Activated CD8-positive, alpha-beta memory T cell treated with anti-CD3 and anti-CD28 coated beads, Interleukin-2, amount 10 ng/mL, durations not matched to agents 7 days and 5 days (primary cell): Measurements from ENCODE around the gene KLRC3. TPM values are rescaled to one million over a fixed set of nuclear protein-coding genes. Genes with fewer than 3 reads are reported as not detected.
"Not testable (repeated sequence)": the region's sequence is repeated elsewhere in the genome, so short reads cannot be mapped to it uniquely, and the experiment has no call there.

ENCODE experiments used
- ATAC-seq: fragments of 150-1000 bp; cut with Tn5 transposase; one replicate; pipeline ENCODE4 v1.10.0; 2021; ENCODE audit warnings: moderate library complexity
- CTCF ChIA-PET: fragments of 350-600 bp; sonication (Branson Sonifier 250); formaldehyde crosslinking; loops from one replicate; lab custom pipeline; 2021; ENCODE audit warnings: antibody characterized with exemption; lab: Charles Lee
- DNase-seq: peaks from one replicate; pipeline ENCODE4 v3.0.0-alpha.2; 2020
- H3K27ac Mint-ChIP-seq: one replicate; pipeline ENCODE4 v1.8.0; 2021; ENCODE audit warnings: mild to moderate bottlenecking, mixed read lengths
- H3K27me3 Mint-ChIP-seq: one replicate; pipeline ENCODE4 v1.8.0; 2021; ENCODE audit warnings: mixed read lengths
- H3K36me3 Mint-ChIP-seq: one replicate; pipeline ENCODE4 v1.8.0; 2021; ENCODE audit warnings: mild to moderate bottlenecking, mixed read lengths
- H3K4me1 Mint-ChIP-seq: one replicate; pipeline ENCODE4 v1.8.0; 2021; ENCODE audit warnings: mixed read lengths
- H3K4me3 Mint-ChIP-seq: one replicate; pipeline ENCODE4 v1.8.0; 2021; ENCODE audit warnings: mild to moderate bottlenecking, moderate library complexity, mixed read lengths
- H3K9me3 Mint-ChIP-seq: one replicate; pipeline ENCODE4 v1.8.0; 2022; ENCODE audit warnings: low read depth, mixed read lengths
- total RNA-seq, 2 experiments: library from RNA; stranded (reverse); gene quantifications; one replicate each; pipeline ENCODE4 v1.2.3, GENCODE V29; 2021

KLRC3 gene
- total RNA-seq, 2 experiments from 2014 or later, result 6.2 to 9.9 TPM

DNA sequence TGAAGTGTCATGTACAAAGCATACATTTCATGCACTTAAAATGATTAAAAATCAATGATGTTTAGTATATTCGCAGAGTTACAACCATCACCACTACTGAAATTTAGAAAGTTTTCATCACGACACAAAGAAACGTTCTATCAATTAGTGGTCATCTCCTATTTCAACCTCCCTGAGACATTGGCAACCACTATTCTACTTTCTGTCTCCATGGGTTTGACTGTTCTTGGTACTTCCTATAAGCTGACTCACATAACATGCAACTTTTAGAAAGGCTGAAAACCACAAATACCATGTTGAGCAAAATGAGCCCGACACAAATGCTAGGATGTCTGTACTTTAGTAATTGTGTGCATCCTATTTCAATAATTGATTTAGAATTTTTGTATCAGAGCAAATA is 10.2 kb upstream of the KLRC3 start:
- peak; percentile 96 for ATAC-seq
- H3K27ac Mint-ChIP-seq, H3K27me3 Mint-ChIP-seq, H3K9me3 Mint-ChIP-seq, H3K4me3 Mint-ChIP-seq, DNase-seq, H3K4me1 Mint-ChIP-seq, H3K36me3 Mint-ChIP-seq: not testable (repeated sequence)
- CTCF ChIA-PET, result interaction anchor here (1.4 kb wide), 1 partner anchor 19 kb away, joined by 3 read pairs; no protein-coding TSS in a partner anchor

DNA sequence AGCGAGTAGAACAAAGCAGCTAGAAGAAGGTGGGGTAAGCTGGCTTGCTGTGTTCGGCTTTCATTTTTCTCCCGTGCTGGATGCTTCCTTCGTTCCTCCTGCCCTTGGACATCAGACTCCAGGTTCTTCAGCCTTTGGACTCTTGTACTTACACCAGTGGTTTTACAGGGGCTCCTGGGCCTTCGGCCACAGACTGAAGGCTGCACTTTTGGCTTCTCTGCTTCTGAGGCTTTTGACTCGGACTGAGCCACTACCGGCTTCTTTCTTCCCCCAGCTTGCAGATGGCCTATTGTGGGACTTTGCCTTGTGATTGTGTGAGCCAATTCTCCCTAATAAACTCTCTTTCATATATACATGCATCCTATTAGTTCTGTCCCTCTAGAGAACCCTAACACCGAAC is 5.5 kb upstream of the KLRC3 start:
- H3K36me3 Mint-ChIP-seq, CTCF ChIA-PET, H3K9me3 Mint-ChIP-seq, DNase-seq, H3K4me1 Mint-ChIP-seq, H3K27me3 Mint-ChIP-seq, H3K4me3 Mint-ChIP-seq, ATAC-seq, H3K27ac Mint-ChIP-seq: not testable (repeated sequence)

DNA sequence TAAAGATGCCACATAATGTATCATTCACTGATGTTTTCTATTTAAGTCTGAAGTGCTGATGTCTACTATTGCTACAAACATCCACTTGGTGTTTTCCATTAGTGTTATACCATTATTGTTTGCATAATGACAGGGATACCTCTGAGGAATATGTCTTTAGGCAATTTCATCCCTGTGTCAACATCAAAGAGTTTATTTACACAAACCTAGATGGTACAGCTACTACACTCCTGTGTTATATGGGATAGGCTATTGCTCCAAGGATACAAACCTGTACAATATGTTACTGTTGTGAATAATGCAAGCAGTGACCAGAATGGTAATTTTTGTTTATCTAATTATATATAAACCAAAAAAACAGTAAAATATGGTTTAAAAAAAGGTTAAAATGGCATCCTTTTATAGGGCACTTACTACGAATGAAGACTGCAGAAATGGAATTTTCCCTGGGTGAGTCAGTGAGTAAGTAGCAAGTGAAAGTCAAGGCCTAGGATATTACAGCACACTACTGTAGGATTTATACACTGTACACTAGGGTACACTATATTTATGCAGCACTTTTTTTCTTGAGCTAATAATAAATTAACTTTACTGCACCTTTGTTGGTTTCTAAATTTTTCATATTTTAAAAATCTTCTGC is 4.0 kb upstream of the KLRC3 start:
- H3K4me1 Mint-ChIP-seq, H3K27me3 Mint-ChIP-seq, DNase-seq, H3K36me3 Mint-ChIP-seq, H3K27ac Mint-ChIP-seq, ATAC-seq, H3K9me3 Mint-ChIP-seq, H3K4me3 Mint-ChIP-seq, CTCF ChIA-PET: not testable (repeated sequence)

DNA sequence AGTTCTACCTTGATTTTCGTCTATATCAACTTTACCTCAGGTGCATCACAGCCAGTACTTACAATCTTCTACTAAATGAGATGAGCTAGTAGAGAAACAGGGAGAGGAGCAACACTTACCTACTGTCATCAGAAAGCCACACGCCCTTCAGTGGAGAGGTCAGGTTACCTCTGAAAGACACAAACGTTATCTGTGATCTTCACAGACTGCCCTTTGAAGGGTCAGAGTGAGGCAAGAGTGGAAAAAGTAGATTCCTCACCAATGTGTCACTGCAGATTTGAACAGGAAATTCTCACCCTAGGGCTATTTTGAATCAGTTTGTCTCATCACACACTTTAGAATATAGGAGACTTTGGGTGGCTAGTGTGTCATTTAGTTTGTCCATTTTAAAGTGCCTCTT is 1.8 kb upstream of the KLRC3 start:
- H3K4me3 Mint-ChIP-seq, DNase-seq, H3K27ac Mint-ChIP-seq, H3K4me1 Mint-ChIP-seq, CTCF ChIA-PET, H3K36me3 Mint-ChIP-seq, H3K9me3 Mint-ChIP-seq, H3K27me3 Mint-ChIP-seq: not testable (repeated sequence)
- peak; percentile 70 for ATAC-seq

DNA sequence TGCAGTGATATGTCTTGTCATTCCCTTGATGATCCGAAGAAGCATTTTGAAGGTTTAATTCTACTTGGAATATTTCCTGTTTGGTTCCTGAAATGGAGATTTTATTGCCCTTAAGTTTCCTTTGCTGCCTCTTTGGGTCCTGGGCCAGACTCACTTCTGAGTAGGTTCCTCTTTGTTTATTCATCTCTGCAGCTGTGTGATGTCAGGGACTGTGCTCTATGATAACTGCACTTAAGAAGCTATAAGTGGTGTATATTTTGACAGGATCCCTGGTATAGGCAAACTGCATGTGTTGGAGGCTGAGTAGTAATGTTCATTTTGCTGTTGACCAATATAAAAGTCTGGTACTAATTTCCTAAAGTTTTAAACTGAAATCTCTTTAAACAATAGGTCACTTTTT is 11.0 kb downstream of the KLRC3 start, which contains the start of gene KLRC4:
KLRC4 (minus strand) TSS at position 366 of the 400 bp plus-strand sequence; CDS start at position 184, 182 bp downstream.
- CTCF ChIA-PET, result no interaction called here
- H3K27me3 Mint-ChIP-seq, result no peaks in the 10 kb centered on the region
- ATAC-seq, result peak; percentile 73
- peak within 1 kb of the TSS; percentile 88 for H3K27ac Mint-ChIP-seq
- peaks cover 51% of the 10 kb centered on the region for H3K36me3 Mint-ChIP-seq
- H3K4me3 Mint-ChIP-seq, result peak within 1 kb of the TSS; percentile 84
- peaks cover 32% of the 10 kb centered on the region for H3K4me1 Mint-ChIP-seq
- peak; percentile 67 for DNase-seq
- H3K9me3 Mint-ChIP-seq, result no peaks in the 10 kb centered on the region

DNA sequence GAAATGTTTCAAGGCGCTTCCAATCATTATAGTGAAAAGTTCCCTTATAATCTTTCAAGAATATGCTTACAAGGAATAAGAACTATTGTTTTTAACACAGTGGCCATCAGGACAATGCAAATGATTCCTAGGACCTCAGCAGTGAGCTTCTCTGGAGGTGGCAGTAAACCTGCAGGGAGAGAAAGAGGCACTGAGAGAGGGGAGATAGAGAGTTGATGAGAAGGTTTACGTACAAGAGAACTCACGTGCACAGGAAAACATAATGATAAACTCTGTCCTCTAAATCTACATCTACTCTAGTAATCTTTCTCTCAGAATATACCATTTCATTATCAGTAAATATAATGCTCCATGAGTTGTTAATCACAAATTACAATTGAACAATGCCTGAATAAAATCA is 11.6 kb downstream of the KLRC3 start:
- Mint-ChIP-seq H3K36me3 (peaks cover 52% of the 10 kb centered on the region), H3K4me3 (peak overlapping the region; percentile 84), H3K9me3 (no peaks in the 10 kb centered on the region), H3K4me1 (peaks cover 35% of the 10 kb centered on the region), H3K27ac (peak overlapping the region; percentile 88), H3K27me3 (no peaks in the 10 kb centered on the region)
- ATAC-seq (no peak), DNase-seq (no peak)
- CTCF ChIA-PET, result no interaction called here

DNA sequence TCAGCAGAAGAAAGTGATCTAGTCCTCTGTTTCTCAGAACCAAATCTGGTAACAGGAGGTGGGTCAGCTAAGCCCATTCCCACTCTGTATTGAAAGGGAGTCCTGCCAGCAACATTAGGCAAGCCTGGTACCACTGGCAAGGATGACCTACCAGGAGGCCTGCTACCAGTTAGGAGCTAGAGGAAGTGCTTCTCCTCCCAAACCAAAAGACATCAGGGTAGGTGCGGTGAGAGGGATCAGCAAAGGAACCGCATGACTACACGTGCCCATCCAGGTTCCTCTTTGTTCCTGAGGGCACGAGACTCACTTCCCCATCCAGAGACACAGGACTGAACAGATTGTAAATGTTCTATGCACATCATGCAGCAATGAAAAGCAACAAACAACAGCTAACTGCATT is 13.7 kb downstream of the KLRC3 start:
- DNase-seq, result peak; percentile 61
- Mint-ChIP-seq H3K27ac (peak overlapping the region; percentile 92), H3K27me3 (no peaks in the 10 kb centered on the region), H3K36me3 (peaks cover 52% of the 10 kb centered on the region), H3K9me3 (no peaks in the 10 kb centered on the region), H3K4me3 (peak overlapping the region; percentile 84), H3K4me1 (peaks cover 42% of the 10 kb centered on the region)
- CTCF ChIA-PET, result interaction anchor here (1.1 kb wide), 1 partner anchor 21 kb away, joined by 6 read pairs; no protein-coding TSS in a partner anchor
- peak; percentile 11 for ATAC-seq

DNA sequence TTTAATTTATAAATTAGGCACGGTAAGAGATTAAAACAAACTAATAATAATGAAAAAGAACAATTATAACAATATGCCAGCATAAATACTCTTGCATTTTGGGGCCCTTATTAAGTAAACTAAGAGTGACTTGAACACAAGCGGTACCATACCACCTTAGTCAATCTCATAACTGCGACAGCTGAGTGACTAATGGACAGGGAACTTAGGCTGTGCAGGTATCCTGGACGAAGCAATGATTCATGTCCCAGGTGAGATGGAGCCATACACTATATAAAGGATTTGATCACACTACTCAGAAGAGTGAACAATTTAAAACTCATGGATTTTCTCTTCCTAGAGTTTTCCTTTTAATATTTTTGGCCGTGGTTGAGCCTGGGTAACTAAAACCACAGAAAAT is 15.1 kb downstream of the KLRC3 start:
- peak; percentile 42 for DNase-seq
- ATAC-seq, result peak; percentile 25
- peak overlapping the region; percentile 70 for H3K27ac Mint-ChIP-seq
- no peaks in the 10 kb centered on the region for H3K27me3 Mint-ChIP-seq
- peak overlapping the region; percentile 75 for H3K4me3 Mint-ChIP-seq
- H3K4me1 Mint-ChIP-seq, result peaks cover 49% of the 10 kb centered on the region
- H3K9me3 Mint-ChIP-seq, result no peaks in the 10 kb centered on the region
- peaks cover 60% of the 10 kb centered on the region for H3K36me3 Mint-ChIP-seq
- CTCF ChIA-PET, result interaction anchor here (0.9 to 1.6 kb wide), 3 partner anchors 9 to 153 kb away, joined by 3 to 6 read pairs (median 4); no protein-coding TSS in a partner anchor

DNA sequence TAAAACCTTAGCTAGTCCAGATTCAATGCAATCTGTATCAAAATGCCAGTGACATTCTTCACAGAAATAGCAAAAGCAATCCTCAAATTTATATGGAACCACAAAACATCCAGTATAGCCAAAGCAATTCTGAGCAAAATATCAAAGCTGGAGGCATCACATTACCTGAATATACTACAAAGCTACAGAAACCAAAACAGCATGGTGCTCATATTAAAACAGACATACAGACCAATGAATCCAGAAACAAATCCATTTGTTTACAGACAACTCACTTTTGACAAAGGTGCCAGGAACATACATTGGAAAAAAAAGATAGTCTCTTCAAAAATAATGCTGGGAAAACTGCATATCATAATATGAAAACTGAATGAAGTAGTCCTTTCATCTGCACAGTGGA is 15.6 kb downstream of the KLRC3 start:
- H3K4me1 Mint-ChIP-seq, result peaks cover 53% of the 10 kb centered on the region
- peak overlapping the region; percentile 75 for H3K4me3 Mint-ChIP-seq
- DNase-seq, result no peak
- H3K27me3 Mint-ChIP-seq, result no peaks in the 10 kb centered on the region
- no peak for ATAC-seq
- H3K9me3 Mint-ChIP-seq, result no peaks in the 10 kb centered on the region
- H3K27ac Mint-ChIP-seq, result peak overlapping the region; percentile 70
- H3K36me3 Mint-ChIP-seq, result peaks cover 64% of the 10 kb centered on the region
- CTCF ChIA-PET, result interaction anchor here (0.9 to 1.6 kb wide), 3 partner anchors 9 to 153 kb away, joined by 3 to 6 read pairs (median 4); no protein-coding TSS in a partner anchor

DNA sequence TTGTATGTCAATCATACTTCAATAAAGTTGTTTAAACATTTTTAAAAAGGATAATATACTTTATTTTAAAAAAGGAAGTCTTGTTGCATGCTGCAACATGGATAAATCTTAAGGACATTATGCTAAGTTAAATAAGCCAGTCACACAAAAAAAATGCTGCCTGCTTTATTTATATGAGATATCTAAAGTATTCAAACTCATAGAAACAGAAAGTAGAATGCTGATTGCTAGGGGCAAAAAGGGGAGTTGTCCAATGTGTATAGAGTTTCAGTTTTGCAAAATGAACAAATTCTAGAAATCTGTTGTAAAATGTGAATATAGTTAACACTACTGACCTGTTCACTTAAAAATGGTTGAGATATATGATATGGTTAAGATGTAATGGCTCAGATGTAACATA is 19.6 kb downstream of the KLRC3 start:
- Mint-ChIP-seq H3K4me3 (peak overlapping the region; percentile 71), H3K27me3 (no peaks in the 10 kb centered on the region), H3K4me1 (peaks cover 60% of the 10 kb centered on the region), H3K36me3 (peaks cover 58% of the 10 kb centered on the region), H3K27ac (peak overlapping the region; percentile 79), H3K9me3 (no peaks in the 10 kb centered on the region)
- ATAC-seq (peak; percentile 46), DNase-seq (no peak)
- CTCF ChIA-PET, result interaction anchor here (1.2 to 1.8 kb wide), 2 partner anchors 9 to 96 kb away, joined by 4 to 5 read pairs; no protein-coding TSS in a partner anchor

DNA sequence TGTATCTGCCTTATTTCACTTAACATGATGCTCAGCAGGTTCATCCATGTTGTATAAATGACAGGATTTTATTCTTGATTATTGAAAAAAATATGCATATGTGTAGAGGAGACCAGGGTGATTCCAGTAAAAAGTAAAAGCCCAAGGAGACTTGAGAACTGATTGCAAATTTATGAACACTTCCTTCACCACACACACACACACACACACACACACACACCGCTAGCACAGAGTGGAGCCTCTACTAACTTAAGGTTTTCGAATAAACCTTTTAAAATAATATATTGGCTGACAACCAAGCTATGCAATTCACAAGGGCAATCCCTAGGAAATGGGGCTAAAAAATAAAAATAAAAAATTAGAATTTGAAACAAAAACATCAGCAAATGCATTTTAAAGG is 22.2 kb downstream of the KLRC3 start:
- Mint-ChIP-seq H3K27ac (peak overlapping the region; percentile 94), H3K9me3 (no peaks in the 10 kb centered on the region), H3K4me1 (peaks cover 71% of the 10 kb centered on the region), H3K36me3 (peaks cover 44% of the 10 kb centered on the region), H3K27me3 (no peaks in the 10 kb centered on the region), H3K4me3 (peak overlapping the region; percentile 76)
- ATAC-seq, result no peak
- DNase-seq, result peak; percentile 48
- CTCF ChIA-PET, result interaction anchor here (1.0 to 2.6 kb wide), 3 partner anchors 13 to 163 kb away, joined by 3 to 8 read pairs (median 6); no protein-coding TSS in a partner anchor

DNA sequence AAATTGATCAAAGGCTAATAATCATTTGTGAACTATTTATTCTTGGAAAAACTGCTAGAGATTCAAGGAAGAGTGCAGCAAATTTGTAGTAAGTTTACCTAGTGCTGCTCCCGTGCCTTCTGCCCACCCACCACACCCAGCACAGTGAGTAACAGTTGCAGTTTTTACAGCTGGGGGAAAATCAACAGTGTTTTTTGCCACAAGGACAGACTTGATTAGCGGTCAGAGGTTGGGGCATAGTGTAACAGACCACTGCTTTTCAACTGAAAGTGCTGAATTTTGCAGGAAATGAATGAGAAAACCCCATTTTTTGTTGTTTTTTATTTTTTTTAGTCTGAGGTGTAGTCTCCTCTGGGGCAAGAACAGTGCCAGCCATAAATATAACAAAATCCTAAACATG is 23.1 kb downstream of the KLRC3 start:
- H3K9me3 Mint-ChIP-seq, result no peaks in the 10 kb centered on the region
- peak; percentile 81 for DNase-seq
- H3K27me3 Mint-ChIP-seq, result no peaks in the 10 kb centered on the region
- peak overlapping the region; percentile 76 for H3K4me3 Mint-ChIP-seq
- CTCF ChIA-PET, result interaction anchor here (0.6 to 2.6 kb wide), 4 partner anchors 12 to 157 kb away, joined by 3 to 8 read pairs (median 5); no protein-coding TSS in a partner anchor
- peak; percentile 21 for ATAC-seq
- peaks cover 76% of the 10 kb centered on the region for H3K4me1 Mint-ChIP-seq
- peak overlapping the region; percentile 94 for H3K27ac Mint-ChIP-seq
- H3K36me3 Mint-ChIP-seq, result peaks cover 42% of the 10 kb centered on the region

DNA sequence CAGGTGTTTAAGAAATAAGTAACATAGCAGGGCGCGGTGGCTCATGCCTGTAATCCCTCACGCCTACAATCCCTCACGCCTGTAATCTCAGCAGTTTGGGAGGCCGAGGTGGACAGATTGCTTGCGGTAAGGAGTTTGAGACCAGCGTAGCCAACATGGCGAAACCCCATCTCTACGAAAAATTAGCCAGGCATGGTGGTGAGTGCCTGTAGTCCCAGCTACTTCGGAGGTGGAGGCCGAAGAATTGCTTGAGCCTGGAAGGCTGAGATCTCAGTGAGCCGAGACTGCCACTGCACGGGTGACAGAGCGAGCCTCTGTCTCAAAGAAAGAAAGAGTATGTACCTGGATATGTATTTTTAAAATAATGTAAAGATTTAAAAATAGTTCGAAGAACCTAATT is 24.2 kb downstream of the KLRC3 start:
- not testable (repeated sequence) for H3K27me3 Mint-ChIP-seq, H3K9me3 Mint-ChIP-seq, ATAC-seq
- peaks cover 34% of the 10 kb centered on the region for H3K36me3 Mint-ChIP-seq
- H3K27ac Mint-ChIP-seq, result peak overlapping the region; percentile 94
- H3K4me3 Mint-ChIP-seq, result peak overlapping the region; percentile 76
- peak; percentile 44 for DNase-seq
- H3K4me1 Mint-ChIP-seq, result peaks cover 70% of the 10 kb centered on the region
- CTCF ChIA-PET, result interaction anchor here (1.1 to 2.6 kb wide), 3 partner anchors 9 to 158 kb away, joined by 3 to 8 read pairs (median 4); no protein-coding TSS in a partner anchor
